ENCODE measurements around the gene SPTLC3.

The SPTLC3 gene

GRCh38 chr20:13025181-13025580 is 16.4 kb downstream of the SPTLC3 start:
- Histone ChIP-seq H4K91ac (ENCODE audit: low read length) (no peak overlapping the region), H4K8ac (ENCODE audit: low read length) (no peak overlapping the region), H2AK5ac (ENCODE audit: low read length, severe bottlenecking) (peak overlapping the region; percentile 19), H2BK120ac (ENCODE audit: low read depth, low read length) (no peak overlapping the region), H3K36me3 (ENCODE audit: control insufficient read depth in 1 of 2, insufficient read depth in 2 of 2, low read depth in 1 of 2, low read length in 2 of 2) (peaks cover 0 to 5% of the 10 kb centered on the region in 2 experiments), H3K27ac (ENCODE audit: low read length, poor library complexity, severe bottlenecking) (peak overlapping the region; percentile 61), H3K4me3 (ENCODE audit: insufficient read depth in 1 of 2, low read depth in 1 of 2, low read length in 2 of 2) (no peak overlapping the region), H3K4me1 (ENCODE audit: control insufficient read depth, insufficient read depth, low read depth, low read length) (peaks cover 9% of the 10 kb centered on the region), H3K18ac (ENCODE audit: low read depth in 1 of 2, low read length in 2 of 2) (no peak overlapping the region), H3K9ac (ENCODE audit: low read length) (no peak overlapping the region), H2BK15ac (ENCODE audit: low read depth, poor library complexity, severe bottlenecking) (no peak overlapping the region), H3K14ac (ENCODE audit: low read length in 2 of 2) (no peak overlapping the region), H2AFZ (ENCODE audit: low read depth, low read length) (no peak overlapping the region), H3K79me1 (replicated peaks; ENCODE audit: low read length, poor library complexity, severe bottlenecking) (peaks cover 15% of the 10 kb centered on the region), H3K4ac (ENCODE audit: low read depth in 1 of 2, low read length in 2 of 2) (no peak overlapping the region), H3K4me2 (ENCODE audit: low read length, poor library complexity, severe bottlenecking) (no peak overlapping the region), H2BK5ac (ENCODE audit: low read depth, low read length, poor library complexity, severe bottlenecking) (no peak overlapping the region), H3K9me3 (ENCODE audit: control insufficient read depth, low read length) (peaks cover 17% of the 10 kb centered on the region), H2BK12ac (ENCODE audit: low read length in 2 of 2) (no peak overlapping the region), H3K23ac (ENCODE audit: low read length in 2 of 2) (peak overlapping the region in 1 of 2 experiments; percentile 23), H3K27me3 (ENCODE audit: control insufficient read depth in 1 of 2, insufficient read depth in 1 of 2, low read length in 2 of 2) (no peaks in the 10 kb centered on the region)
- 100% methylated on average over 1 of the region's 1 CpG for WGBS
- DNase-seq = no peak

- no peak overlapping the region for H2BK12ac ChIP-seq (ENCODE audit: low read length in 2 of 2)
- WGBS = 86% methylated on average over 2 of the region's 4 CpGs
- no peak overlapping the region for H3K4ac ChIP-seq (ENCODE audit: low read depth in 1 of 2, low read length in 2 of 2)
- no peaks in the 10 kb centered on the region for H3K27me3 ChIP-seq (ENCODE audit: control insufficient read depth in 1 of 2, insufficient read depth in 1 of 2, low read length in 2 of 2)
- no peak overlapping the region for H2AK5ac ChIP-seq (ENCODE audit: low read length, severe bottlenecking)
- no peak overlapping the region for H3K14ac ChIP-seq (ENCODE audit: low read length in 2 of 2)
- H3K79me1 ChIP-seq (replicated peaks; ENCODE audit: low read length, poor library complexity, severe bottlenecking) = peaks cover 18% of the 10 kb centered on the region
- H3K36me3 ChIP-seq (ENCODE audit: control insufficient read depth in 1 of 2, insufficient read depth in 2 of 2, low read depth in 1 of 2, low read length in 2 of 2) = peaks cover 0 to 4% of the 10 kb centered on the region in 2 experiments
- no peak for DNase-seq
- H3K23ac ChIP-seq (ENCODE audit: low read length in 2 of 2) = no peak overlapping the region
- H2BK15ac ChIP-seq (ENCODE audit: low read depth, poor library complexity, severe bottlenecking) = no peak overlapping the region
- H3K4me3 ChIP-seq (ENCODE audit: insufficient read depth in 1 of 2, low read depth in 1 of 2, low read length in 2 of 2) = no peak overlapping the region
- peak overlapping the region; percentile 51 for H3K27ac ChIP-seq (ENCODE audit: low read length, poor library complexity, severe bottlenecking)
- H4K8ac ChIP-seq (ENCODE audit: low read length) = no peak overlapping the region
- no peak overlapping the region for H3K4me2 ChIP-seq (ENCODE audit: low read length, poor library complexity, severe bottlenecking)
- H2BK120ac ChIP-seq (ENCODE audit: low read depth, low read length) = no peak overlapping the region
- H3K18ac ChIP-seq (ENCODE audit: low read depth in 1 of 2, low read length in 2 of 2) = no peak overlapping the region
- no peaks in the 10 kb centered on the region for H3K9me3 ChIP-seq (ENCODE audit: control insufficient read depth, low read length)
- no peak overlapping the region for H2AFZ ChIP-seq (ENCODE audit: low read depth, low read length)
- H2BK5ac ChIP-seq (ENCODE audit: low read depth, low read length, poor library complexity, severe bottlenecking) = no peak overlapping the region
- H3K4me1 ChIP-seq (ENCODE audit: control insufficient read depth, insufficient read depth, low read depth, low read length) = peaks cover 4% of the 10 kb centered on the region
- no peak overlapping the region for H3K9ac ChIP-seq (ENCODE audit: low read length)
- H4K91ac ChIP-seq (ENCODE audit: low read length) = no peak overlapping the region
These were observed 19.2 kb downstream of the SPTLC3 start for GRCh38 chr20:13028001-13028400.

DNA sequence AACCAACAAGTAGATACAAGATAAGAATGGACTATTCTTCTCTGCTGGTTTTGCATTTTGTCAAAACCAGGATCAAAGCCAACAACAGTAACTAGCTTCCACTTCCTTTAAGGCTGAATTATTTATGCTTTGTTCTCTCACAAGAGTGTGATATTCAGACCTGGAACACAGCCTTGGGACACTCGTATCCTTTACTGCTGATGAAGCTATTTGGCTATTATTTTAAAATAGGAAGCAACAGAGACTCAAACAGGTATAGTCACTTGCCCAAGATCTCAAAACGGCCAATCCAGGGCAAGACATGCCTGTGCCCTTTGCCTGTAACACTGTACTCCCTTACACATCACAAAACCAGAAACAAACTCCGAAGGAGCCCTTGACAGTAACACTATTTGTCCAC is 19.9 kb downstream of the SPTLC3 start:
- DNase-seq = no peak
- H3K18ac ChIP-seq (ENCODE audit: low read depth in 1 of 2, low read length in 2 of 2) = no peak overlapping the region
- no peak overlapping the region for H3K4me3 ChIP-seq (ENCODE audit: insufficient read depth in 1 of 2, low read depth in 1 of 2, low read length in 2 of 2)
- no peak overlapping the region for H2BK120ac ChIP-seq (ENCODE audit: low read depth, low read length)
- H2AK5ac ChIP-seq (ENCODE audit: low read length, severe bottlenecking) = peak overlapping the region; percentile 7
- H3K36me3 ChIP-seq (ENCODE audit: control insufficient read depth in 1 of 2, insufficient read depth in 2 of 2, low read depth in 1 of 2, low read length in 2 of 2) = peaks cover 0 to 4% of the 10 kb centered on the region in 2 experiments
- H3K14ac ChIP-seq (ENCODE audit: low read length in 2 of 2) = no peak overlapping the region
- no peak overlapping the region for H2BK15ac ChIP-seq (ENCODE audit: low read depth, poor library complexity, severe bottlenecking)
- H3K79me1 ChIP-seq (replicated peaks; ENCODE audit: low read length, poor library complexity, severe bottlenecking) = peaks cover 21% of the 10 kb centered on the region
- no peak overlapping the region for H3K23ac ChIP-seq (ENCODE audit: low read length in 2 of 2)
- peak overlapping the region; percentile 38 for H3K27ac ChIP-seq (ENCODE audit: low read length, poor library complexity, severe bottlenecking)
- no peak overlapping the region for H3K4me2 ChIP-seq (ENCODE audit: low read length, poor library complexity, severe bottlenecking)
- WGBS = 90% methylated on average over 3 of the region's 3 CpGs
- peak overlapping the region; percentile 71 for H2BK5ac ChIP-seq (ENCODE audit: low read depth, low read length, poor library complexity, severe bottlenecking)
- no peaks in the 10 kb centered on the region for H3K9me3 ChIP-seq (ENCODE audit: control insufficient read depth, low read length)
- H2BK12ac ChIP-seq (ENCODE audit: low read length in 2 of 2) = no peak overlapping the region
- no peak overlapping the region for H2AFZ ChIP-seq (ENCODE audit: low read depth, low read length)
- H3K9ac ChIP-seq (ENCODE audit: low read length) = no peak overlapping the region
- no peak overlapping the region for H4K91ac ChIP-seq (ENCODE audit: low read length)
- no peak overlapping the region for H3K4ac ChIP-seq (ENCODE audit: low read depth in 1 of 2, low read length in 2 of 2)
- H3K27me3 ChIP-seq (ENCODE audit: control insufficient read depth in 1 of 2, insufficient read depth in 1 of 2, low read length in 2 of 2) = no peaks in the 10 kb centered on the region
- no peak overlapping the region for H4K8ac ChIP-seq (ENCODE audit: low read length)
- H3K4me1 ChIP-seq (ENCODE audit: control insufficient read depth, insufficient read depth, low read depth, low read length) = peaks cover 3% of the 10 kb centered on the region

DNA sequence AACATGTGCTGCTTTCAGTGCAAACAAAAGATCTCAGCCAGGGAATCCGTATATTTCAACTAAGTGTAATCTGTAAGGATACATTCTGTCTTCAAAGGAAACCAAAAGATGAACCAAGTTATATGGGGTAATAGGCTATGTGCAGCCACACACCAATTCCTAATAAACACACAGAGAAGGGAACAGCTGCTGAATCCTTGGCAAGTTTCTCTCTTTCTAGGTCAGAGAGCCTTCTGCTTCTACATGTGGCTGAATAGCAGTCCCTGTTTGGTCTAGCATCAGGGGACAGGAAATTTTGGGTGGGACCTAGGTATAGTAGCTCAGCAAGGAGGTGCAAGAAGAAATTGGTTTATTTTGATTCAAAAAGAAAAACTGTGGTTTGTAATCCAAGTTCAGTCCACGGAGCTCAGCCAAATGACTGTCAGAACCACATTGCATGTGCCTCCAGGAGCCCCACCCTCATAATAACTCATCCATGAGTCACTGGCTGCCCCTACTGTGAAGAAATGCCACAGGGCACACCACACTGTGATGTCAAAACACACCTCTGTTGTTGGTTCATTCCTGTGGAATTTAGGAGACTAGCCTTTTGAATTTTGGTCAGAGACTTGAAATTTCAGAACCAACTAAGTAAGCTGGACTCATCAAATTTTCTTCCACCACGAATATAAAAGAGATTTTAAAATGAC is 21.1 kb downstream of the SPTLC3 start:
- Histone ChIP-seq H3K4ac (ENCODE audit: low read depth in 1 of 2, low read length in 2 of 2) (no peak overlapping the region), H2BK12ac (ENCODE audit: low read length in 2 of 2) (no peak overlapping the region), H2AFZ (ENCODE audit: low read depth, low read length) (no peak overlapping the region), H3K4me3 (ENCODE audit: insufficient read depth in 1 of 2, low read depth in 1 of 2, low read length in 2 of 2) (no peak overlapping the region), H2AK5ac (ENCODE audit: low read length, severe bottlenecking) (no peak overlapping the region), H3K23ac (ENCODE audit: low read length in 2 of 2) (no peak overlapping the region), H3K27me3 (ENCODE audit: control insufficient read depth in 1 of 2, insufficient read depth in 1 of 2, low read length in 2 of 2) (no peaks in the 10 kb centered on the region), H3K4me2 (ENCODE audit: low read length, poor library complexity, severe bottlenecking) (peak overlapping the region; percentile 62), H4K8ac (ENCODE audit: low read length) (no peak overlapping the region), H3K9ac (ENCODE audit: low read length) (peak overlapping the region; percentile 65), H4K91ac (ENCODE audit: low read length) (no peak overlapping the region), H3K18ac (ENCODE audit: low read depth in 1 of 2, low read length in 2 of 2) (no peak overlapping the region), H3K79me1 (replicated peaks; ENCODE audit: low read length, poor library complexity, severe bottlenecking) (peaks cover 23% of the 10 kb centered on the region), H3K9me3 (ENCODE audit: control insufficient read depth, low read length) (no peaks in the 10 kb centered on the region), H3K4me1 (ENCODE audit: control insufficient read depth, insufficient read depth, low read depth, low read length) (peaks cover 3% of the 10 kb centered on the region), H3K27ac (ENCODE audit: low read length, poor library complexity, severe bottlenecking) (peak overlapping the region; percentile 98), H2BK120ac (ENCODE audit: low read depth, low read length) (no peak overlapping the region), H3K14ac (ENCODE audit: low read length in 2 of 2) (no peak overlapping the region), H2BK15ac (ENCODE audit: low read depth, poor library complexity, severe bottlenecking) (no peak overlapping the region), H2BK5ac (ENCODE audit: low read depth, low read length, poor library complexity, severe bottlenecking) (peak overlapping the region; percentile 22), H3K36me3 (ENCODE audit: control insufficient read depth in 1 of 2, insufficient read depth in 2 of 2, low read depth in 1 of 2, low read length in 2 of 2) (peaks cover 0 to 4% of the 10 kb centered on the region in 2 experiments)
- 11% methylated on average over 2 of the region's 3 CpGs for WGBS
- DNase-seq = peak; percentile 60
